GM18511 (cell line): ENCODE data around the gene COMMD9.
A peak's percentile ranks its signal among the peaks of the same experiment; 100 is the strongest.
"Not testable (repeated sequence)": the region's sequence is repeated elsewhere in the genome, so short reads cannot be mapped to it uniquely, and the experiment has no call there.

Experiments used
- ATAC-seq: cut with Tn5 transposase; IDR thresholded peaks from one replicate; pipeline ENCODE4 v1.9.1; 2021; ENCODE audit warnings: mild to moderate bottlenecking, moderate library complexity; ENCODE audit not compliant: unreplicated experiment

COMMD9 gene

DNA sequence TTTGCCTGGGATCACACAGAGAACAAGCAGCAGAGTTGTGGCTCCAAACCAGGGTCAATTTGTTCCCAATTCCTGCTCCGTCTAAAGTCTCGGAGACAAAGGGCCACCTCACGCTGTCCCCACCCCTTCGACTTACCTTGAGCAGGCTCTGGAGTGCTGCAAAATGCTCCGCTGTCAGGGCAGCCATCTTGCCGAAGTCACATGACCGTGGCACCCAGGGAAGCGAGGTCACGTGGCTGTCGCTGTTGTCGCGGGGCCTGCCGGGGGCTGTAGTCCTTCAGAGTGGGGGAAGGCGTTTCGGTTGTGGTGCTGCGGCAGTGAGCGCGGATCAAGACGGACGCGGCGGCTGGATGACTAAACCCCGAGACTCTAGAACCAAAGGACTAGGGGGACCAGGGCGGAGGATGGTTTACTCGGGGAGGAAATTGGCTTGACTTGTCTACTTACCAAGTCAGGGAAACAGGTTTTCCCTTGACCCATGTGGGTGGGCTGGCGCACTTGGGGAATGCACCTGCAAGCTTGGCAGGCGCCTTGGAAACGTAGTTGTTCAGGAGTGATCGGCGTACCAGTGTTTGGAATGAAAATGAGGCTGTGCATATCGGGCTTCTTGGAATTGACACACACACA lies at the start of gene COMMD9:
TSS of gene COMMD9 (minus strand) at position 199 of the 627 bp plus-strand sequence. CDS start at position 187, 12 bp downstream.
- ATAC-seq, result peak; percentile 100

DNA sequence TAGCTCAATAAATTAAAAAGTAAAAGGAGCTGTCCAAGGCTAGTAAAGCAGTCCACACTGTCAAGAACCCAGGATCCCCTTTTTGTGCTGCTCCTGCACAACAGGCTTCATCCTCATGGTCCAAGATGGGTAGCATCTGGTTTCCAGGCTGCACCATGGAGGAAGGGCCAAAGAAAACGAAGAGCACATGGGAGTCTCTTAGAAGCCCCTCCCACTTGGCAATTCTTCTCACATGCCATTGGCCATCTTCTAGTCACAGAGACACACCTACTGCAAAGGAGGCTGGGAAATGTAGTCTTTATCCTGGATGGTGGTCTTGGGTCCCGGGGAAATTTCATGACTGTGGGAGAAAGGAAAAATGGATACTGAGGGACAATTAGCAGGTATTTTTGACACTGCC lies 44.7 kb upstream of the COMMD9 start:
- ATAC-seq, result no peak

DNA sequence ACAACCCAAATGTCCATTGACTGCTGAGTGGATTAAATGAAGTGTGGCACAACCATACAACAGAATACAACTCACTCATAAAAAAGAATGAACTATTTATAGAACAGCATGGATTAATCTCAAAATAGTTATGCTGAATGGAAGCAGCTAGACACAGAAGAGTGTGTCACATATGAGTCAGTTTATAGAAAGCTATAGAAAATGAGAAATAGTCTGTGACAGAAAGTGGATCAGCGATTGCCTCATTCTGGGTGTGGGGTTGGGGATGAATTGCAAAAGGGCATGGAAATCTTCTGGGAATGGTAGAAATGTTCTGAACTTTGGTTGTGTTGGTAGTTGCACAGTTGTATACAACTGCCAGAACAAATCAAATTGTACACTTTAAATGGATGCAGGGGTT lies 44.2 kb upstream of the COMMD9 start:
- ATAC-seq, result no peak

DNA sequence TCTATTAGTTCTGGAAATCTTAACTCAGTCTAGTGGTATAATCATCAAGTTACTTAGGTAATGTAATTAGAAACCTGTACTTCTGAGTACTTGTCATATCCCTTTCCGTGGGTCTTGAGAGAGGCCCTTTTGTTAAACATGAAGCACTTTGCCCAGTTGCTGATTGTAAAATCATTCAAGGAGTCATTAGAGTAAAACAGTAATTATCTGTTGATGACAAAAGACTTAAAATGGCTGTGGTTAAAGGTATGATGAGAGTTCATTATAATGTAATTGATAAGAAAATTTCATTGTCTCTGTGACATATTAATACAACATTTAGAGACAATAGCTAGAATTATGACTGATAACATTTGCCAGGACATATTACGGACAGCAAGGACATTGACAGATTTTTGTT lies 41.2 kb upstream of the COMMD9 start:
- no peak for ATAC-seq

DNA sequence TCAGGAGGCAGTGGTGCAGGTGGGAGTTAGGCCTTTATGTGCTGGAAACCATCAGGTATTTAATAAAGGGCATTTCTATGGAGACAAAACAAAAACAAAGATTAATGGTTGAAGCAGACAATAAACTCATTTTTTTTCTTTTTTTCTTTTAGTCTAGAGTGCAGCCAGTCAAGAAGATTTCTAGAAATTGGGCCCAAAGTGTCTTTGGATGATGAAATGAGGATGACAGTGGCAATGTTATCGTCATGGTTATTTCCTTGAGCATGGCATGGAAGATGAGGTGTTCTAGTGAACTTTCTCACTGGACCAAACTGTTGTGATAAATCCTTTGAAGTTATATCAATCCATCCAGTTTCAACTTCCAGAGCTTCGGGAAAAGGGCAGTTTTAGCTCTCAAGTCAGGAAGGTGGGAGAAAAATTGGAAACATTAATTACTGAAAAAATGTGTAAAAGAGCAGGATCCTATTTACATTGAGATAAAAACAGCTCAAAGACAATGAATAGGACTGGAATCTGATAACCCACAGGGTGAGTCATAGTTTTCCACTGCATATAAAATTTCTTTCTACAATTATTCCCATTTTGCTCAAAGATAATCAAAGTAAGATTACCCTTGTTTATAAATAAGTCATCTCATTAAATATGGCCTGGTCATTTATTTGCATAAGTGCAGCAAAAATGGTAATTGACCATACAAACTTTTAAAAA lies 39.9 kb upstream of the COMMD9 start:
- no peak for ATAC-seq

DNA sequence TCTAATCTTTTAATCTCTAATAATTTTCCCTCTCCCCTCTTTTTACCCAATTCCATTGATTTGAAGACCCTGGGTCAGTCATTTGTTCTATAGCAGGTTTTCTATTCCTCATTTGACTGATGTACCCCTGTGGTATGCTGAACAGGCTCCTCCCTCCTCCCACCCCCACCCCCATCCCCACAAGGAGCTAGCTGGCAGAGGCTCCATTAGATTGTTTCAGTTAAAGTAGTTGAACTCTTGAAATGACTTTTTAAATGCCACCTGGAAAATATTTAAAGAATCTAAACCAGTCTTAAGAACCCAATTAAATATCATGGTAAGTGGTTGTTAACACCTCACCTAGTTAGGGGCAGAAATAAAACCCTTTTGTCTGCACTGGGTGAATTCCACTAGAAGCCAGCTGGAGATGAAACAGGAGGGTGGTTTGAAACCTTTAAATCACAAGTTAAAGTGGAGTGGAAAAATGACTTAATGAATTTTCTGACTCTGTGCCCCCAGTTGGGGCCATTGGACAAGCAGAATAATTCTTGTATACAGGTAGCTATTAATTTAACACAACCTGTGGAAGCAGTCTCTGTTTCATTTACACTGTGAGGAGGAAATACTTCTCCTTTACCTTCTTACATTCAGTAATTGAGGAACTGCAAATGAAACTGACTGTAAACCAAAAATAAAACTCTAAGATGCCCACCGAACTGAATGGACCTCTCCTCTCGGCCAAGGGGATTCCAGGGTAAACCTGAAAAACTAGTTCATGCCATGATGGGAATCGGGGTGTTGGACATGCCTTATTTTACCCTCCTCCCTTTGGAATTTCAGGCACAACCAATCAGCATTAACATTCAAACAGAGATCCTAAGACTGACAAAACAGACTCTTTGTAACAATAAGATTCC lies 37.5 kb upstream of the COMMD9 start:
- peak; percentile 93 for ATAC-seq

DNA sequence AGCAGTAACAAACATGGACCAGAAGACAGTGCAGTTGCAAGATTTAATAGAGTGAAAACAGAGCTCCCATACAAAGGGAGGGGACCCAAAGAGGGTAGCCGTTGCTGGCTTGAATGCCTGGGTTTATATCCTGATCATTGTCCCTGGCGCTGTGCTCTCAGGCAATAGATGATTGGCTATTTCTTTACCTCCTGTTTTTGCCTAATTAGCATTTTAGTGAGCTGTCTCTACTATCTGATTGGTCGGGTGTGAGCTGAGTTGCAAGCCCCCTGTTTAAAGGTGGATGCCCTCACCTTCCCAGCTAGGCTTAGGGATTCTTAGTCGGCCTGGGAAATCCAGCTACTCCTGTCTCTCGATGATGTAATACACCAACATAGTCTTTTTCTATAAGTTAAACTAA lies 36.2 kb upstream of the COMMD9 start:
- not testable (repeated sequence) for ATAC-seq

- not testable (repeated sequence) for ATAC-seq
These were observed 35.7 kb upstream of the COMMD9 start for GRCh38 chr11:36324956-36325355.

DNA sequence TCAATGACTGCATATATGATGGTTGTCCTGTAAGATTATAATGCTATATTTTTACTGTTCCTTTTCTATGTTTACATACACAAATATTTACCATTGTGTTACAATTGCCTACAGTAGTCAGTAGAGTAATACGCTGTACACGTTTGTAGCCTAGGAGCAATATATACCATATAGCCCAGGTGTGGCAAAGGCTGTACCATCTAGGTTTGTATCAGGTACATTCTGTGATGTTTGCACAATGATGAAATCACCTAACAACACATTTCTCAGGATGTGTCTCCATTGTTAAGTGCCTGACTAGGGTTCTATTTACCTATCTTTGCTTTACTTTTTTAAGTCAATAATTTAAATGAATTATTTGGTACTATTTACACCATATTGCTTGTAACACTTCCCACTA lies 28.8 kb upstream of the COMMD9 start:
- no peak for ATAC-seq

DNA sequence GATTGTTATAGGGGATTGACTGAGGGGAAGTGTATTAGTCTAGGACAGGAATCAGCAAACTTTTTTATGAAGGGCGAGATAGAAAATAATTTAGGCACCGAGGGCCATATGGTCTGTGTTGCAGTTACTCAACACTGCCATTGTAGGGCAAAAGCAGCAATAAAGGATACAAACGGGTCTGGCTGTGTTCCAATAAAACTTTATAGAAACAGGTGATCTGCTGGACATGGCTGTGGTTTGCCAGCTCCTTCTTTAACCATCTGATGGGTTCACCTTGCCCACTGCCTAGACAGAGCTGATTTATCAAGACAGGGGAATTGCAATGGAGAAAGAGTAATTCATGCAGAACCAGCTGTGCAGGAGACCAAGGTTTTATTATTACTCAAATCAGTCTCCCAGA lies 26.8 kb upstream of the COMMD9 start:
- no peak for ATAC-seq

DNA sequence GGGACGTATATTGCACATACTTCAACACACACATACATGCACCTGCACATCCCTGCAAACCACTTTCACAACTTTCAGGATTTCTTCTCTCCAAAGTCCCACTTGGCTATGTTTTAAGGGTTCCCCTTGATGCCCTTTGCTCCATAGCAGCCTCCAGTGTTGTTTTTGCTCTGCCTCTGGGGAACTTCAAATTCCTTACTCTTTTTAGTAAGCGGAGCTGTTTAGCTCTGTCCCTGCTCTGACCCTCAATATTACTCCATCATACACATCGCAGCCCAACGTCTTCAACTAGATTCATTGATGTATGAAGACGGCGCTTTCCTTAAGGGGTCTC lies 25.2 kb upstream of the COMMD9 start:
- no peak for ATAC-seq

- peak; percentile 73 for ATAC-seq
These were observed 24.7 kb upstream of the COMMD9 start for GRCh38 chr11:36313750-36314433.

GRCh38 chr11:36312611-36313472 lies 23.6 kb upstream of the COMMD9 start:
- ATAC-seq, result peak; percentile 34

GRCh38 chr11:36311926-36312595 lies 22.8 kb upstream of the COMMD9 start:
- ATAC-seq, result peak; percentile 23

GRCh38 chr11:36309779-36310178 lies 20.6 kb upstream of the COMMD9 start:
- ATAC-seq, result no peak

DNA sequence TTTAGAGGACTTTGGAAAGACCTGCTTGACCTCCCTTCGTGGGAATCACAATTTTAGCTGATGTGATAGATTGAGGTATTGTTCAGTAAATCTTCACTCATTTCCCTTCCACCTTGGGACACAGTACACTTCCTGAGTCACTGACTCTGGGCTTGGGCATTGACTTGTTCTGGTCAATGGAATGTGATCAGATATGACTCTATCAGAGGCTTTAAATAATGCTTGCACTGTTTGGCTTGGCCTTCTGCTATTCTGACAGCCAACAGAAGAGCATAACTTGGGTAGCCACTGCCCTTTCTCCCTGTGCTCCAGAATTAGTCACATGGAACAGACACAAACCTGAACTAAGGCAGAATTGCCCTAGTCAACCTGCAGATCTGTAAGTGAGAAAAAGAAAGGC lies 19.4 kb upstream of the COMMD9 start:
- ATAC-seq, result no peak

DNA sequence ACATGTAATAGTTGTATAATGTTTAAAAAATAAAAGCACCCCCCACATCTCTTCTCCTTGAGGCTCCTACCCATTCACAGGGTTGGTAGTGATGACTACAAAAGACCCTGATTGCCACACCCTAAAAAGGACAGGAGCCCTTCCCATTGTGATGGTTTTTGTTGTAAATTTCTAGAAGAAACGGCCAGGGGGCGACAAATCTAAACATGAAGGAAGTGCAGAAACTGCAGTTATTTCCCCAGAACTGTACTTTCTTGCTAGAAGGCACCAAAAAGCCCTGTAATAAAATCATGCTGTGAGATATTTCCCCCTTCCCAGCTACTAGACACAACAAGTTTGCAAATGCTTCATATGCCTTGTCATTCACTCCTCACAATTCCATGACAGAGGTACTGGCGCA lies 17.7 kb upstream of the COMMD9 start:
- peak; percentile 70 for ATAC-seq

- ATAC-seq, result no peak
These were observed 15.8 kb upstream of the COMMD9 start for GRCh38 chr11:36305047-36305446.

GRCh38 chr11:36304351-36304750 lies 15.1 kb upstream of the COMMD9 start:
- ATAC-seq, result no peak

DNA sequence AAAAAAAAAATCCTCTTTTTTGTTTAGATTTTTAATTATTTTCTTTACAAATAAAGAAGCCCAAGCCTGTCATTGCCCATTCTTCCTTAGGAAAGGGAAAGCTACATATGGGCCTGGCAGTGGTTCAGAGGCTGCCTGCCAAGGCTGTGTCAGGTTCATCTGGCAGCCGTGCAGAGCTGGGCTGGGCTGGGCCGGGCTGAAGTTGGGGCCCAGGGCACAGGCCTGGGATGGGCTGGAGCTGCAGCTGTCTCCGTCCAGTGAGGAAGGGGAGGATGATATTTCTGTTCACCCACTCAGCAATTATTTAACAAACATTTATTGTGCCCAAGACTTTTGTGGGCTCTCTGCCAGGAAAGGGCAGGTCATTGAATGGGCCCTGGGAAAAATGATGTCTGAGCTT lies 11.4 kb upstream of the COMMD9 start:
- ATAC-seq, result no peak
